Activated CD4-positive, alpha-beta T cell treated with anti-CD3 and anti-CD28 coated beads, Interleukin-2, amount 50 U/mL, for 4 hours (primary cell): ENCODE data around the gene MAN2A1.
"Not testable (repeated sequence)": the region's sequence is repeated elsewhere in the genome, so short reads cannot be mapped to it uniquely, and the experiment has no call there.

ENCODE experiments used
- DNase-seq, 2 experiments: peaks; one replicate each; pipeline ENCODE4 v3.0.0-alpha.2; 2020

The MAN2A1 gene

DNA sequence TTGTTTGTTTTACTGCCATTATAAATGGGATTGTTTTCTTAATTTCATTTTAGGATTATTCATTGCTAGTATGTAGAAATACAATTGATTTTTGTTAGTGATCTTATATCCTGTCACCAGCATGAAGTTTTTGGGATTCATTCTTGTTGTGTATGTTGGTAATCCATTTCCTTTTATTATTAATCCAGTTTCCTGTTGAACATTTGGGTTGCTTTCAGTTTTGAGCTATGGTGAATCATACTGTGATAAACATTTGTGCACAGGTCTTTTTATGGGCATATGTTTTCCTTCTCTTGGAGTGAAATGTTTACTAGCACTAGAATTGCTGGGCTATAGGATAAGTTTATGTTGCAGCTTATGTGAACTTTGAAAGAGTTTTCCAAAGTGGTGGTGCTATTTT lies 69.6 kb downstream of the MAN2A1 start:
- DNase-seq, result no peak

- not testable (repeated sequence) for DNase-seq
These were observed 70.4 kb downstream of the MAN2A1 start for GRCh38 chr5:109760130-109760529.

- DNase-seq, result no peak
These were observed 73.1 kb downstream of the MAN2A1 start for GRCh38 chr5:109762821-109763220.

DNA sequence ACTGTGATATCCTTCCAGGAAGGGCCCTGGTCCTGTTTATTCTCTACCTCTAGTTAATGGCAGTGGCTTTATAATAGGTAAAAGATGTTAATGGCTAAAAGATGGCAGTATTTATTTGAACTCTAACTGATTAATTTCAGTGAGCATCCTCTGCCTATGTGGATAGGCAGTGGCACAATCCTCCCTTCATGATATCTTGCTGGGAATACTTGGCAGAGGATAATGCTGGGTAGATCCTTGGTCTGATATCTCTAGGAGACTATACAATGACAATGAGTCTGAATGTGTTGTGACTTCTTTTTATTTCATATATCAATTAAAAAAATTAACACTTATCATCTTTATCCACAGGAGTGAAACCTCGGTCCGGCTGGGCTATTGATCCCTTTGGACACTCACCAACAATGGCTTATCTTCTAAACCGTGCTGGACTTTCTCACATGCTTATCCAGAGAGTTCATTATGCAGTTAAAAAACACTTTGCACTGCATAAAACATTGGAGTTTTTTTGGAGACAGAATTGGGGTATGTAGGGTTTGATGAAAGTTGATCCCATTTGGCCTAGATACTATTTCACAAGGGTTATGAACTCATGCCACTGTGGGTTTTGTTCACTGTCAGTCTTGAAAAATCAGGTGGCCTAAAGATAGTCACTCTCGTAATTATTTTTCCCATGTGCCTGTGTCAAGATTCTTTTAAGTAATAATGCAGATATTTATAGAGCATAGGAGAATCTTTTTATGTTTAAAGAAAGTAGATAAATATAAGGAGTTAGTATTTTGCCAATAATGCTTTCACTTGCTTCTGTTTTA lies 77.7 kb downstream of the MAN2A1 start:
- no peak for DNase-seq

GRCh38 chr5:109767997-109768396 lies 78.3 kb downstream of the MAN2A1 start:
- no peak for DNase-seq

- DNase-seq, result no peak
These were observed 80.0 kb downstream of the MAN2A1 start for GRCh38 chr5:109769597-109770291.

- DNase-seq, result no peak
These were observed 85.4 kb downstream of the MAN2A1 start for GRCh38 chr5:109775130-109775529.

DNA sequence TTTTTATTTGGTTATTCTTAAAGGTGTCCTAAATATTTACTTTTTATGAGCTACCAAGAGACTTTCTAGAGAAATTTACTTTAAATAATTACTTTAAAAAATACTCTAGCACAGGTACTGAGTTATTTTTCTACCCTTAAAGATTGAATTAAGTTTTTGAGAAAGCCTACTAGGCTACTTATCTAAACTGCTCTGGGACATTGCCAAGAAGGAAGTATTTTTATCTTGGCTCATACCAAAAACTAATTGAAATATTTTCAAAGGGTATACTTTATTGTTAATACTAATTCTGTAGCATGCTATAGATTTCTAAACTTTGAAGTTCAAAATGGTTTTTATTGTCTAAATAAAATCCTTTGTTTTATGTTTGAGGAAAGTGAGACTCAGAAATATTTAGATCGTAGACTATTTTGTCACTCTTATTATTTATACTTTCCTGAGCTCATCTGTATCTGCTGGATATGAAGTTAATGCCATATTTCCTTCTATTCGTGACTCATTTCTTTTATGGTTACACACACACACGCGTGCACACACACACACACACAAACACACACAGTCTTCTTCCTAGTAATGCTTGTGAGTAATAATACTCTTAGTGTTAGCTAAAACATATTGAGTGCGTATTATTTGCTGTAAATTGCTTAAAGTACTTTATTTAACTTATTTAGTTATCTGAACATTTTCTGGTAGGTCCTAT lies 89.5 kb downstream of the MAN2A1 start:
- DNase-seq, result no peak

DNA sequence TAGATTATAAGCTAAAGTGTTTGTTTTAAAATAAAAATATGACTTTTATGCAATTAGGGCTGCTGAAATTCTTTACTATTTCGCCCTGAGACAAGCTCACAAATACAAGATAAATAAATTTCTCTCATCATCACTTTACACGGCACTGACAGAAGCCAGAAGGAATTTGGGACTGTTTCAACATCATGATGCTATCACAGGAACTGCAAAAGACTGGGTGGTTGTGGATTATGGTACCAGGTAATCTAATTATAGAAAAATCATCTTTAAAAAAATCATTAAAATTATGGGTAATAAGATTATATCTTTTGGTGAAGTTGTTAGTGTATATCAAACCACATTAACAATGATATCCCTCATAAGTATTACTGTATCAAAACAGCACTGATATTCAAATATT lies 95.0 kb downstream of the MAN2A1 start:
- no peak for DNase-seq

DNA sequence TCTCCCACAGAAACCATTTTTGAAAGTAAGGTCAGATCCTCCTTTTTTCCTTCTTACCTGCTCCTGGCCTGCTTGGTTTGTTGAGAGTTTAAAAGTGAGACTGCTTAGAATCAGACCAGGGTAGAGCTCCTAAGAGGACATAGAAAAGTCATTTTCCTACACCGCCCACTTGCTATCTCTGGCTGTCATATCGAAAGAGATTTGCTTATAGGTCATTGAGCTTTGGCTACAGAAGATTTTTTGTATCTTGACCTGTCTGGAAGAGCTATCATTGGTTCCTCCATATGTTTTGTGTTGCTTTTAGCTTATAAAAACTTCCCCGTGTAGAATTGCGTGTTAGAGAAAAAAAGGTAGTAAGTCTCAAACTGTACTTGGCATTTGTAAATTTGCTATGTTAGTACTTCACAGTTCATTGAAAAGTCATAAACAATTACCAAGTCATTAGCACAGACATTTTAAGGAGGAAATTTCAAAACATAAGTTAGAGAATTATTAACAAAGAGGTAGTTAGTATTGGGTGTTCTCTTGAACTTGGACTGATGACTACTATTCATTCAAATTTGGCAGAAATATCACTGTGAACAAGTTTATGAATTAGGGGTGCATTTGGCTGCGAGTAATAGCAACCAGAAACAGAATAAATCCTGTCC lies 96.6 kb downstream of the MAN2A1 start:
- DNase-seq, result no peak

GRCh38 chr5:109788596-109788995 lies 98.9 kb downstream of the MAN2A1 start:
- no peak for DNase-seq

DNA sequence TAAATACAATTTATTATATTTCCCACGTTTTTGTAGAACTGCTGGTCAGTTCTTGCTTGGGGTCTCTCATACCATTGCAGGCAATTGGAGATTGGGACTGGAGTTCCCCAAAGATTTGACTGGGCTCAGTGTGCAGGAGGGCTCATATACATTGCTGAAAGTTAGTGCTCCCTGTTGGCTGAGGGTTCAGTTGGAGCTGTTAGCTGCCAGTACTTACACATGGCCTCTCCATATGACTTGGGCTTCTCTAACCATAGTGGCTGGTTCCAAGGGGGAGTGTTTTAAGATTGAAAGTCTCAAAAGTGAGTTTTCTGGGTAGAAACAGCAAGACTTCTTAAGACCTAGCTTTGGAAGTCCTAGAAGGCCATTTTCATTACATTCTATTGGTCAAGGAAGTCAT lies 102.9 kb downstream of the MAN2A1 start:
- no peak for DNase-seq

DNA sequence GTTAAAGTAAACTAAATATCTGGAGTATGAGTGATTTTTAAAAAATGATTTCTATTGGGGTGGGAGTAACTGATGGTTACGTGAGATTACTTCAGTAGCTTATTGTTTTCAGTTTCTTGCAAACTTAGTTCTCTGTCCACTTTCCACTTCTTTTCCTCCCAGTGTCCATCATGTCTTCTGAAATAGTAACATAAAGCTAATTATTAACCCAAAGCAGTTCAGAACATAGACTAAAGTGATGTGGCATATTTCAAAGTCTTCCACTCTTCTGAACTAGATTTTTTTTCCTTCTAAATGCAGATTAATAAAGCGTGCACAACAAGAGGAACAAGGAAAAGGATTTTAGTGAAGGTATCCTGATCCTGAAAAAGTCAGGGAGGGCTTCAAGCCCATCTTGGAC lies 114.1 kb downstream of the MAN2A1 start:
- no peak for DNase-seq

DNA sequence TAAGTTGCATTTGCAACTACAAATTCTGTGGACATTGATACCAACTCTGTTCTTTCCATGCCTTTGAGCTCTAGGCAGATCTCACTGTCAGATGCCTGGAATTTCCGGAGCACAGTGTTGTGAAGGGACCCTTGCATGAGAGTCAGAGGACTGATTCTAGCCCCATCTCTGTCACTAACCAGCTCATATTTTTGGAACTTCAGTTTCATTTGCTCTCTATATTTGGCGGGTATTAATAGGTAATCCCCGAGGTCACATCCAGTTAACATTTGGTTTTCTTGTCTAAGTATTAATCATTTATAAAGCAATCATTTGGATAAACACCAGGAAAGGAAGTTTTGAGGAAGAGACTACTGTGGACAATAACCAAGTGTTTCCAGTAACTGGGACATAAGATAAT lies 115.7 kb downstream of the MAN2A1 start:
- no peak for DNase-seq

DNA sequence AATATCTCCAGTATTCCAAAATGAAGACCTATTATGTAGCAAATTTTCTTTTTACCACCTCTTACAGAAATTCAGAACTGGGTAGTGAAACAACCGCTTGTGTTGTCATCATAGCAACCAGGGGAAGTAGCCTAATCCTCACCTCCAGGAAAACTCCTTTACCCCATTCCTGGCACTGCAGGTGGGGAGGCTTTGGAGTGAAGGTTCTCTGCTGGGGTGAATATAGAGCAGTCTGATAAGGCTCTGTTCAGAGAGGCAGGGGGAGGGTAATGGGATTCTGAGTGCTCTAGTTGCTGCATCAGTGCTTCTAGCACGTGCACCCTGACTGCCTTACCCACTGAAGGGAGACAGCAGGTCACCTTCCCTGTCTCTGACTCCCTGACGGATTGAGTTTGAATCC lies 116.2 kb downstream of the MAN2A1 start:
- DNase-seq, result no peak

DNA sequence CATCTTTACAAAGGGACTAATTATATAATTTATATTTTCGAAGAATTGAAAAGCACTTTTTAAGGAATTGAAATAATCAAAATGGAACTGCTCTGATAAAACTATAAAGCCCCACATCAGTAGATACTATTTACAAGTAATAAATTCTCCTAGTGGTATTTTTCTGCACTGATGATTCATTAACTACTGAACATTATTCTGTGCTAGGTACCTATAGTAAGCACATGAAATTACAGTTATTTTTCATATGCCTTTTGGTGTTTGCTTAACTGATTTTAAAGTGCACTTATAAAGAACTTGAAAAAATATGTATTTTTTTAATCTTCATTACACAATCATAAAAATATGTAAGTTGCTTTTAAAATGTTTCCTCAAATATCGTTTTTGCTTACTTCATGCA lies 123.0 kb downstream of the MAN2A1 start:
- no peak for DNase-seq

GRCh38 chr5:109816732-109817131 lies 127.0 kb downstream of the MAN2A1 start:
- DNase-seq, result no peak

DNA sequence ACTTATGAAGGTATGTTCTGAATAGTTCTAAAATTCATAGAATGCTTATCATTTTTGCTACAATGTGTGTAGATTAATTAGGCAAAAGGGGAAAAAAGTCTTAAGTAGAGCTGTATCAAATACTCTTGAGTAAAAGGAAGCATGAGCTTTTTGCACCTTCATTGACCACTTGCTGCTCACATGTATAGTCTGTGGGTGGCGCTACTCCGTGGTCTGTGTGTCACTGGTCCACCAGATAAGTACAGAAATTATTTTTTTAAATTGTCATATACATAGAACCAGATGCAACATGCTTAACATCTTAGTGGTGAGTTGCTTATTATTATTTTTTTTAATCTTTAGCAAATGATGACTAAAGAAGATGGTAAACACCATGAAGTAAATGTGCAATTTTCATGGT lies 130.2 kb downstream of the MAN2A1 start:
- DNase-seq, result no peak

- DNase-seq, result no peak
These were observed 133.9 kb downstream of the MAN2A1 start for GRCh38 chr5:109823597-109823996.

- no peak for DNase-seq
These were observed 135.7 kb downstream of the MAN2A1 start for GRCh38 chr5:109825450-109825849.

DNA sequence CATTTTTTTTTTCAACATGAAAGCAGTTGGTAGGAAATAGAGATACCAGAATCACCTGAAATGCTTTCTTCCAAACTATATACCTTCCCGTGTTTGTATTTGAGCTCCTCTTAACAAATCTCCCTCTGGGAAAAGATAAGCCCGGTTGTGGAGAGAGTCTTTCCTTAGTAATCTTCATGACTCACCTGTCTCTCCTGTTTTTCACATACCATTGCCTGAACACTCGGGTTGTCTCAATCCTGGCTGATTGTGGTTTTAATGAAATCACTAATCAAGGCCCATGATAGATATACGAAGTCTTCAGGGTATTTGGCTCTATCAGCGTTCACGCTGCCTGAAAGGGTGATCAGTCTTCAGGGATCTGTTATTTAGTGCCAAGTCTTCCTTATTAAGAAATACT lies 136.7 kb downstream of the MAN2A1 start:
- no peak for DNase-seq

GRCh38 chr5:109829331-109829730 lies 139.6 kb downstream of the MAN2A1 start:
- no peak for DNase-seq

DNA sequence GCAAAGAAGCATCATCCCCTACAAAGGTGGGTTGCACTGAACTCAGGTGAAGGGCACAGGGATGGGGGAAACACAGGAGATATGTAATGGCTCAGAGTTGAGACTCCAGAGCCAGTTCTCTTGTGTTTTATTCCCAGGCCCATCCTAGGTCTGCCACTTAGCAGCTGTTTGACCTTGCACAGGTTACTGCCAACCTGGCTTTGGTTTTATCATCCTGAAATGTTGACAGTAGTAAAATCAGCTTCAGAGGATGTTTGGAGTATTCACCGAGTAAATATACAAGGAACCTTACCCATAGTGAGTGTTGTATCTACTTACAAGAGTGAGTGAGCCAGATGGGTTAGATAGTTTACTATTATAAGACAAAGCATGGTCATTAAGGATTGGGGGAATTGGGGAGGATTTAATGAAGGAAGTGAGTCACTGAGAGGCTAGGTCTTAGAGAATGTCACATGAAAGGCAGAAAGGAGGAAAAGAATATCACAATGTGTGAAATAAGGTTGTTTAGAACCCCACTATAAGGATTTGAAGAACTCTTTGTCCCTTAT lies 141.3 kb downstream of the MAN2A1 start:
- no peak for DNase-seq
